Head of caudate nucleus (tissue), 42 donors: ENCODE data around the gene LGR5.
A peak's percentile ranks its signal among the peaks of the same experiment; 100 is the strongest.

Source experiments
- DNase-seq, 42 donors: peaks; one replicate each; pipeline versions ENCODE4 v3.0.0 to v3.0.0-alpha.2; 2020 to 2021; ENCODE audit warnings: mixed read lengths in 7 of 42
- intact Hi-C: fragments of 100-400 bp; cut with DNase I; formaldehyde crosslinking; loops from one replicate; pipeline ENCODE4 v1.15.0; 2022

The LGR5 gene

DNA sequence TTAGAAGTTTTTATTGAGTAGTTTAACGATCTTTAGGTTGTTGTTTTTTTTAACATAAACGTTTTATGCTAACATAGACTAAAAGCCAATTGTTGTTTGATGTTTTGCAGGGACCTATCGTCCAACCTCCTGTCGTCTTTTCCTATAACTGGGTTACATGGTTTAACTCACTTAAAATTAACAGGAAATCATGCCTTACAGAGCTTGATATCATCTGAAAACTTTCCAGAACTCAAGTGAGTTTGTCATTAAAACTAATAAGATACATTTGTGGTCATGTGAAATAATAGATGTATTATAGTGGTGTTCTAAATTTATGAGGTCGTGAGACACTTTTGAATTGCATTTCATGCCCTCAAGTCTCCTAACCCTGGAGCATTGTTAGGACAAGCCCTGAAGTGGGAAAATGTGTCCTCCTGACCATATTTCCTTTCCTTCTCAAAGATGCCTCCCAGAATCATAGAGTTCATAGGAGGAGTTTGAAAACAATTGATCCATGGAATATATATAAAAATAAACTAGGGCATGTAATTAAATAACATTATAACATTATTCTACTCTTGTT, 139.2 kb downstream of the LGR5 start:
- no peak for DNase-seq
- intact Hi-C loops: no loop called here

DNA sequence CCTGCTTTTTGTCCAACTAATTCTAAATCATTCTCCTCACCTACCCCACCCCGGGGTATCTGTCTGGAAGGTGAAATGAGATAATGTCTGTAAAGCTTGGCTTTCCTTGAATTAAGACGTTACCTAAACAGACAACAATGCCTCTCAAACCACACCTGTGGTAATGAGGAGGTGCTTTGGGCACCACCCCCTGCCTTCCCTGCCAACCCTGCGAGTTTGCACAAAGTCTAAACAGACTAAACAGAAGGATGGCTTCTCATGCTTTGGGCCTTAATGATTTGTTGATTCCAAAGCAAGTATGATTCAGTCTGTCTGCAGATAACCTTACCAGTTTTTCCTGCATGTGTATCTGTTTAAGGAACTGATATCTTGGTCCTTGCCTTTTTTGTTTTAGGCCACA, 141.6 kb downstream of the LGR5 start:
- intact Hi-C loops: no loop called here
- DNase-seq: no peak

DNA sequence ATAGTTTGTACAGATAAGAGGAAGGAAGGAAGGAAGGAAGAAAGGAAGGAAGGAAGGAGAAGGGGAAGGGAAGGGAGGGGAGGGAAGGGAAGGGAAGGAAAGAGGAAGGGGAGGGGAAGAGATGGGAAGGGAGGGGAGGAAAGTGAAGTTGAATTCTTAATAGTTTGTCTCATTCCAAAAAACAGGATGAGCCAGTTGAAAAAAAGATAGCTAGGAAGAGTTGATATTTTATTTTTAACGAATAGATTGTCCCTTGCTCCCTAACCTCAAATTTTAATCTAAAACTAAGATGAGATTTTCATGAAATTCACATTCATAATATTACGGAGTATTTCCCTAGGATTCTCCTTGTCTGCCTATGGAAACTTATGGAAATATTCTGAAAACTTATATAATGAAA, 143.3 kb downstream of the LGR5 start:
- intact Hi-C loops: no loop called here
- no peak for DNase-seq

DNA sequence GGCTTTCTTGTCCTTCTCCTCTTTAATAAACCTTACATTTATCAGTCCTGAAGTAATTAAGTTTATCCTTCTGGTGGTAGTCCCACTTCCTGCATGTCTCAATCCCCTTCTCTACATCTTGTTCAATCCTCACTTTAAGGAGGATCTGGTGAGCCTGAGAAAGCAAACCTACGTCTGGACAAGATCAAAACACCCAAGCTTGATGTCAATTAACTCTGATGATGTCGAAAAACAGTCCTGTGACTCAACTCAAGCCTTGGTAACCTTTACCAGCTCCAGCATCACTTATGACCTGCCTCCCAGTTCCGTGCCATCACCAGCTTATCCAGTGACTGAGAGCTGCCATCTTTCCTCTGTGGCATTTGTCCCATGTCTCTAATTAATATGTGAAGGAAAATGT, 144.8 kb downstream of the LGR5 start:
- intact Hi-C loops: no loop called here
- no peak for DNase-seq

DNA sequence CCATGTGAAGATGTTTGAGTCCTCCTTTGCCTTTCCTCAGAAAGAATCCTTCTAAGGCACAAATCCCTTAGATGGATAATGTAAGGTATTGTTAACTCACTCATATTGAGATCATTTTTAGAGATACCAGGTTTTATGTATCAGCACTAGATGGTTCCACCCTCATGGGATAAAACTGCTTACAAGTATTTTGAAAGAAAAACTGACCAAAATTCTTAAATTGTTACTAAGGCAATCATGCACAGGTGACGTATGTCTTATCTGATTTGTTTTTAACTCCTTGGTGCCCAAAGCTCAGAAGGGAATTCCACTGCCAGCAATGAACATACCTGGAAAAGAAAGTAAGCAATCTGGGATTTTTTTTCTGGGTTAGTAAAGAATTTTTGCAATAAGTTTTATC, 145.6 kb downstream of the LGR5 start:
- intact Hi-C loops: no loop called here
- DNase-seq: no peak

DNA sequence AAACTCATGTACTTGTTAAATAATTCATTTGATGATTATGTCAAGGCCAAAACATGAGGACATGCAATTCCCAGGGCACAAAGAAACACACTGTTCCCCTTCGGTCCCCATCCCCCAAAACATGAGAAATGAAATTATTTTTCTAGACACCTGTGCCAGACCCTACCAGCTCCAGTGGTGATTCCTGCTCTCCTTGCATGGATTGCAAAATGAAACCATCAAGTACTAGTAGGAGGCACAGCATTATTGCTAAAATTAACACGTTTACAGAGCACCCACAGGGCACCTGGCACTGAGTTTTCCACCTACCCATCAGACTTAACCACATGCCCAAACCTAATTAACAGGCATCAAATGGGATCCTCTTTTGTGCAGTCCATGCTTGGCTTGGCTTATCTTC, 147.4 kb downstream of the LGR5 start:
- intact Hi-C loops: no loop called here

DNA sequence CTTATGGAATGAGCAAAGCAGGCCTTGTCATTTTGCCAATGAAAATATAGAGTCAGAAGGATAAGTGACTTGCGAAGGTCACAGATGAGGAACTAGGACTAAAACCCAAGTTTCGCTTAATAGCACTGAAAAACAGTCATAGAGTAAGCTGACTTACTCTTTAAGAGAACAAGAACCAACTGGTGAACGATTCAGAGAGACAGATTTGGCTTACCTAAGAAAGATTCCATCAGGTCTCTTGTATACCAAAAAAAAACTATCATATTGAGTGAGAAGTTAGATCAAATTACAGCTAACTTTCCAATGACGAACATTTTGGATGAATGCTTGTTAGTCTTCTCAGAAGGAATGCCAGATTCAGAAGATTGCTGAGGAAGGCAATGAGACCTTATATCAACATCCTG, 149.9 kb downstream of the LGR5 start:
- no peak for DNase-seq
- intact Hi-C loops: no loop called here

More for the DNA sequence above, 147.4 kb downstream of the LGR5 start:
- DNase-seq: no peak

DNA sequence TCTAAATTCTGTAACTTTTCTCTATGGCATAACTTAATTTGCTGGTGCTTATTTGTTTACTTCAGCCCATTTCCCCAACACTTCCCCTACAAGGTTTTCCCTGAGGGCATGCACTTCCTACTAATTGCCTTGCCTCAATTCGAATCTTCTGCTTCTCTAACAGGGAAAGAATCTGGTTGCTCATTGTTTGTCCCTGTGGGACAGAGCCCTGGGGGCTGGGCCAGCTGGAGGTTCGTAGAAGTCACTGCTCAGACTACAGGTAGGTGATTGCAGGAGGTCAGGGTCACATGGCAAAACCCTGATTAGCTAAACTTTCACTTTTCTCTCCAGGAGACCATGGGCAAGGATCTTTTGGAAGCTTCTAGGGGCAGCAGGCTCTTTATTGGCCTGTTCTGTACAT, 152.0 kb downstream of the LGR5 start:
- DNase-seq: no peak
- intact Hi-C loops: no loop called here

DNA sequence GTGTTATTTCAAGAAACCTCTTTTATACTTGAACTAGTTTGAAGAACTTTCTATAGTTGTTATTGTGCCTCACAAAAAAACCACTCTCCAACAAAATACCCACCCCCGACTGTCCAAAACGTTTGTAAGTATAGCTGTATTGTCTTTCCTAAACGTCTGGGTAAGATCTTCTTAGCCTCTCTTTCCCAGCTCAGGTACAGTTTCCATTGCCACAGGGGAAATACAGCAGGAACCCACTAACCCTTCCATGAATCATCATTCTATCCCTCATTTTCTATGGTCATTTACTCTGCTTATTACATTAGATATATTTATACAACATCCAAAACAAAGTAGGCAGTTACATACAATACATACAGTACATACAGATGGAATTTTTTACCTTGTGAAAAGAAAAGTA, 153.2 kb downstream of the LGR5 start:
- DNase-seq: no peak
- intact Hi-C loops: no loop called here

DNA sequence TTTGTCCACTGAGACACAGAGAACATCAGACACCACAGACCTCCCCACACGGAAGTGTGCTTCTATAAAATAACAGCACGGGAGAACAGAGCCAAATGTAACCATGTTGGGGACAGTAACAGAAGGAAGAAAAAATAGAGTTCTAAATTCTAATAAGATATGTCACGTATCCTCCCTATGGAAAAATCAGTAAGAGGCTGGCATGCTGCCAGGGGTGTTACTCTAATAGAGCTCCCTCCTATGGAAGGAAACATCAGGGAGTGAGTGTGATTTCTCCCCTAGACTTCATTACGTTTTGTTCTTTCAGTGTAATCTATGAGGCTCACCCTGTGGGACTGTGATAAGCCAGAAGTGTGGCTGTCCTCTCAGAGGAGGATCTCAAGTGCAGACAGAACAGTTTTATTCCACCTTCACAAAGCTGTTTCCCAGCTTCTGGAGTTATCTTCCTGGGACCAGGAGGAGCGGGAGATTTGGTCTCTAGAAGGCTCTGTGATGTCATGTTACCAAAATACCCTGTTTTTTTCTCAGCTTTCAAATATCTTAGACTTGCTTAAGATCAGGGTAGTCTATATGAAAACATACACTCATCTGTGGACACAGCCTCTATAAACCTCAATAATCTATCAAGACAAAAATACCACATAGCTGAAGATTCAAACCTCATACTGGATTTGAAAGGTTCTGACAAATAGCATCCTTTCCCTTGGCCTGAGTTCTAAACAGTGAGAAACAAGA, 154.8 kb downstream of the LGR5 start:
- peak in 7 of 42 donors; percentile 3 to 50 (median 22) for DNase-seq
- intact Hi-C loops: no loop called here

DNA sequence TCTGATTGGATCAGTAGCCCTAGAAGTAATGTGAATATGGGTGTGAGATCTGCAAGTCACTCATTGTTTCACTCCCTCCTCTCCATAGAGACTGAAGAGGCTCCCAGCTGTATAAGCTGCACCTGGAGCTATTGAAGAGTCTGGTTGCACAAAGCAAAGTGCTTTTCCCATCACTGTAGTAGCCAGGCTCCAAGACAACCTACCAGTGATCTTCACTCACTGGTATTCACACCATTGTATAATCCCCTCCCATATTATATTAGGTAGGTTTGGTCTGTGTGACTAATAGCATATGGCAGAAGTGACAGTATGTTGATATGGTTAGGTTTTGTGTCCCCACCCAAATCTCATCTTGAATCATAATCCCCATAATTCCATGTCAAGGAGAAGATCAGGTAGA, 159.6 kb downstream of the LGR5 start:
- no peak for DNase-seq
- intact Hi-C loops: no loop called here

DNA sequence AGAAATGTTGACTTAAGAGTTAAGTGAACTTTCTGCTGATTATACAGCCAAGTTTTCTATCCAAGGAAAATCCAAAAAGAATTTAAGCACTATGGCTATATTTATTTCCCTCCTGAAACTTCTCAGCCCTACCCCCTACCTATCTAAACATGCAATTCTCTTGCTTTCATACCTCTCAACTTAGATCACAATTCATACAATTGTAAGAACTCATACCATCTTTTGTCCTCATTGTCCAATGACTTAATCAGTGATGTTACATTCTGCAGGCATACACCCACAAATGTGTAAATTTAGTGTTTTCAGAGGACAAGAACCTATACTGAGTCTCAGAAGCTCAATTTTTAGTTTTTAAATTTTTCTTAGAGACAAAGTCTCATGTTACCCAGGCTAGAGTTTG, 161.9 kb downstream of the LGR5 start:
- no peak for DNase-seq
- intact Hi-C loops: no loop called here

DNA sequence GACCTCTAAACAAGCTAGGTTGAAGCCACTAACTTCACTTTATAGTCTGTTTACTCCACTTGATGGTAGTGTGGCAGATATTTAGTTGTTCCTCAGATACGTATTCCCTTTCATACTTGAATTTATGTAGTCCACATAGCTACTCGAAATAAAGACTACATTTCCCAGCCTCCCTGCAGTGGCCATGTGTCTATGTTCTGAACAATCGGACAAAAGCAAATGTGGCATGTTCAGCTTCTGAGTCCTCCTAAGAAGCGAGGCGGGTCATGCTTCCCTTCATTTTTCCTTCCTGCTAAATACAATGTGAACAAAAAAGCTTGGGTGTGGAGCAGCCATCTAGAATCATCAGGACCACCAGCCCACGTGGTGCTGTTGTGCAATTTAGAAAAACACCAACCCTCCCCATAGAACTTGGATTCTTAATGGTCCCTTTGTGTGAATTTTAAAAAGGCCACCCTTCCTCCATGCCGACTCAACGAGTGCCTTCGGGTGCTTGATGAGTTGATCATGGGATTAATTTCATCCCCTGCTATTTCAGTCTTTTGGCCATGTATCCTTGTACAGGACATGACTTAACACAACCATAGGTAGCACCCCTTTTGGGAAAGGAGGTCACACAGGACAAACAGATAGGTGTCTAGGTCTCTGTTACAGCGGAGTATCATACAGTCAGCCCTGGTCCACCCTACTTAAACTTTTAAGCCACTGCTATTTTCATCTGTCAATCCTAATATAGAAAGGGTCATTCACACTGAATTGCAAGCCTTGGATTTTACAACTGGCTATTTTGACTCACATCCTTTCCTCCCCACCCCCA, 163.4 kb downstream of the LGR5 start:
- peak in 2 of 42 donors; percentile 13 to 35 for DNase-seq
- intact Hi-C loops: no loop called here

DNA sequence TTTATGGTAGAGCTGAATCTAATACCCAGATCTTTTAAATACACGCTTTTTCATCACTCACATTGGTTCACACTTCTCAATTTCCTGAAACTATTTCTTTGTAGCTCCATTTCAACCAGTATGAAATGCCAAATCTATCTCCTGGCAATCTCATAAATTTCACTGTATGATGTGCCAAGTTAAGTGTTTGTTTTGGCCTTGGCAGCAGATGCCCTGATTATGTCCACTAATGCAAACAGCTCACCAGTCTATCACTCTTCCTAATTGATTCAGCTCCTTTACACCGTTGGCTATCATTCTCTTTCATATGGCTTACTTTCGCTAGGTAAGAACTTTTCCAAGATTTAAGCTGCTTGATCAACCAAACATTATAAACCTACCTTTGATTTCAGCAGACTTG, 165.4 kb downstream of the LGR5 start:
- DNase-seq: no peak
- intact Hi-C loops: no loop called here

DNA sequence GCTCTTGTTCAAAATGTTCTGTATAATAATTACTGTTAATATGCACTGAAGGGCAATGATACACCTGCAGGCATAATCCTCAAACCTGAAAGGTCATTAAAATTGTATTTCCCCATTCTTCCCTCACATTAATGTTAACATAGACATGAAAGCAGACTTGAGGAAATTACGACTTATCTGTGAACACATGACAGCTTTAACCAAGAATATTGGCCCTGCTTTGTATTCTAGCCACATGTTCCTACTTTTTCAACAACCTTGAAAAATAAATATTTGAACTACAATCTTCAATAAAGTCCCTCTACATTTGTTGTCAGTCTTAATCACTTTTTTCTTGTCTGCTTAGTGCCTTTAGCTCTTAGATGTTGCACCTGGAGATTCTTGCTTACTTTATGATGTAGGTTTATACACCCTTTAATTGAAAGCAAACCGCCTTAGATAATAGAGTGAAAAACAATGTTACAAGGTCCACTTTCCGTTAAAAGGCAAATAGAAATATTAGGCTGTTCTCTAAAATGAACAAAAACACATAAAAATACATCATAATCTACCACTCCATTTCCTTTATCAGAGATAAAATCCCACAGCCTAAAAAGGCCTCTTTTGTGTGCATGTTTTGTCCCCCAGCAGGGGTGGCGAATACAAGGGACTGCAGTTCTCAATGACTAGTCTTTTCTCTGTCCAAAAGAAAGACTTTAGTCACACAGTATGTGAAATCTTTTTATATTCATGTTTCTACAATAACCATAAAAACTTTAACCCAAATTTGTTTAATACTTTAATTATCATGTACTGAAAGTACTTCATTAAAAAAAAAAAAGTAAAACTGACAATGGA, 168.1 kb downstream of the LGR5 start:
- peak in 23 of 42 donors; percentile 15 to 65 (median 35) for DNase-seq
- intact Hi-C loops: no loop called here

DNA sequence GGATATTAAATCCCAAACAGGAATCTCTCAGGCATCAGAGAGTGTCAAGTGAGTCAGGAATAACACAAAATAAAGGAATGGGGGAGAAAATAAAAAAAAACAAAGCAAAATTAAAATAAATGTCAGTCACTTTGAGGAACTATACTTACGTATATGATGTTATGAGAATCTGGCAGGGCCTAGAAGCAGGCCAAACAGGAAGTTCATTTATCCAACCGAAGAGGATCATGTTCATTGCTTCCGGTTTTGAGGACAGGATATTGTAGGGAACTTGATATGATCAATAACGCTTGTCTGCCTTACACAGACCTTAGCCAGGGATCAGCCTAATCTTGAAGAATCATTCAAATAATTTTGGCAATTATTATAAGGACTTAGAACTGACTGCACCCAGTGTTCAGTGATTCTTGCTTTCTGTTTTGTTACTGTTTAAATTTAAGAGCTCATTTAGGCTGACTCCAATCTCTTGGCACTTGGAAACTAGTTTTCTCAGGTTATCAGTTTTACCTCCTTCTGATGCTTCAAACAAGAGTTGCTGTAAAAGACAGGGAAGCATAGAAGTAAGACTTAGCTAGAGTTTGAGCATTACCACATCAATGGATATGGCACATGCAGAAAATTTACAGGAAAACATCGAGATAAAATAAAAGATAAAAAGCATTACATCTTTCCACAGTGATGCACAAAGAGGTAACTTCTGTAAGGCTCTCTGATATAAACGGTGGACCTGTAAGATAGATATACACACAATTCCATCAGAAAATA, 170.6 kb downstream of the LGR5 start:
- DNase-seq: no peak
- intact Hi-C loops: no loop called here

DNA sequence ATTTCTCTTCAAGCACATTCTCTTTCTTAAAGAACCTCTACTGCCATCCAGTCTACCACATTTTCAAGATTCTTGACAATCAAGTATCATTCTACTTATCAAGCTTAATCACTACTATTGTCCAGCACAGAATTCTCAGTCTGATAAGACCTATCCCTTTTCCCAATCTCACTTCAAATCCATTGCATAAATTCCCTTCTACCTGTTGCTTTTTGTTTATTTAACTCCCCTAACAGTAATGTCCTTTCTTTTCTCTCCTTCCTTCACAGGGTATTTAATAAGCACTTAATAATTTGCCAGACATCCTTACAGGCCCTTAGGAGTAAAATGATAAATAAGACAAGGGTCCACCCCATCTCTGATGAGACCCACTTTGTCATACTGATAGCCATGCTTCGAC, 182.3 kb downstream of the LGR5 start:
- intact Hi-C loops: no loop called here

DNA sequence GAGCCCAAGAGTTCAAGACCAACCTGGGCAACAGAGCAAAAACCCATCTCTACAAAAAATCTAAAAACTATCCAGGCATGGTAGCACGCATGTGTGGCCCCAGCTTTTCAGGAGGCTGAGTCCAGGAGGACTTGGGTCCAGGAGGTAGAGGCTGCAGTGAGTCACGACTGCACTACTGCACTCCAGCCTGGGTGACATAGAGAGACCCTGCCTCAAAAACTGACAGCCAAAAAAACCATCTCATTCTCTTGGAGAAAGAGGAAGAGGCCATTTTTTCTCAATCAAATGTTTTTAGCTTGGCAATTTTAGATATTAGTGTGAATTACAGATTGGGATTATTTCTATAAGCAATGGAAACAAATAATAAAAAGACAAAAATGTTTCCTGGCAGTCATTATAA, 185.9 kb downstream of the LGR5 start:
- no peak for DNase-seq
- intact Hi-C loops: no loop called here

More for the DNA sequence above, 182.3 kb downstream of the LGR5 start:
- DNase-seq: no peak

DNA sequence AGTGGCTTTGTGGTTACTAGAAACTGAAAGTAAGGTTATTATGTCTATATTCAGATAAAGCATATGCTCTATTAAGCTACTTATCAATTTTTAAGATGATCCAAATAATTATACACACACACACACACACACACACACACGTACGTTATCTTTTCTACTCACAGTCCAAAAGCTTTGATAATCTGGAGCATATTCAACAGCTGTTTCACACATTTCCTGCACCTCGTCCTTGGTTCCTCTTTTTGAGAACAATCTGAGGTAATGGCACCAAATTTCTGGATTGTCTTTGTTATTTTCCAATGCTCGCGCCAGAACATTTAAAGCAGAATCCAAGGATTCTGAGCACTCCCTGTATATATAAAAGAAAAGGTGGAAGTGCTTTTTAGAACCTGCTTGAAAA, 186.5 kb downstream of the LGR5 start:
- no peak for DNase-seq
- intact Hi-C loops: no loop called here
